HFF-Myc (cell line): ENCODE measurements around the gene PMP22.
A peak's percentile ranks its signal among the peaks of the same experiment; 100 is the strongest.

Source experiments
- DNase-seq: peaks from one replicate; pipeline ENCODE4 v3.0.0-alpha.2; 2011; ENCODE audit warnings: low read depth; ENCODE audit errors: extremely low read depth
- H3K4me3 ChIP-seq: replicated peaks from 2 replicates; pipeline ENCODE4 v1.5.1; 2011; ENCODE audit warnings: low read depth, mild to moderate bottlenecking, control low read depth, low read length
- TF ChIP-seq, protein P1 (sequence below): IDR thresholded peaks from 2 replicates; pipeline ENCODE4 v1.5.1; 2012; ENCODE audit warnings: mild to moderate bottlenecking, low read depth, low read length, control low read depth; ENCODE audit errors: missing control alignments

Gene PMP22

DNA sequence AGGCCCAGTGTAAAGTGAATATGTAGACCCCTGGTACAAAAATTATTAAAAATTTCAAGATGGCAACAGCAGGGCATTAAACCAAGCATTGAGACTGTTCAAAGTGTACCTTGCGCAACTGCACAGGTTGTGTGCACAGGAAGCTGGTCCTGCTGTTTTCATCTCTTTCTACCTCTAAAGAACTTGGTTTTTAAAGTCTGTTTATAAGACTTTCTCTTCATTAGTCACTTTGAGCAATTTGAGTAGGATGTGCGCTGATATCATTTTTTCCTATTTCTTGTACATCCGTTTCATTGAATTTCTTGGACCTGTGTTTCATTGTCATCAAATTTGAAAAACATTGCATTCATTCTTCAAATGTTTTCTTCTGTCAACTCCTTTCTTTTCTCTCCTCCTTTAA, 16.8 kb upstream of the PMP22 start:
- DNase-seq = no peak
- TF ChIP-seq, protein P1, sequence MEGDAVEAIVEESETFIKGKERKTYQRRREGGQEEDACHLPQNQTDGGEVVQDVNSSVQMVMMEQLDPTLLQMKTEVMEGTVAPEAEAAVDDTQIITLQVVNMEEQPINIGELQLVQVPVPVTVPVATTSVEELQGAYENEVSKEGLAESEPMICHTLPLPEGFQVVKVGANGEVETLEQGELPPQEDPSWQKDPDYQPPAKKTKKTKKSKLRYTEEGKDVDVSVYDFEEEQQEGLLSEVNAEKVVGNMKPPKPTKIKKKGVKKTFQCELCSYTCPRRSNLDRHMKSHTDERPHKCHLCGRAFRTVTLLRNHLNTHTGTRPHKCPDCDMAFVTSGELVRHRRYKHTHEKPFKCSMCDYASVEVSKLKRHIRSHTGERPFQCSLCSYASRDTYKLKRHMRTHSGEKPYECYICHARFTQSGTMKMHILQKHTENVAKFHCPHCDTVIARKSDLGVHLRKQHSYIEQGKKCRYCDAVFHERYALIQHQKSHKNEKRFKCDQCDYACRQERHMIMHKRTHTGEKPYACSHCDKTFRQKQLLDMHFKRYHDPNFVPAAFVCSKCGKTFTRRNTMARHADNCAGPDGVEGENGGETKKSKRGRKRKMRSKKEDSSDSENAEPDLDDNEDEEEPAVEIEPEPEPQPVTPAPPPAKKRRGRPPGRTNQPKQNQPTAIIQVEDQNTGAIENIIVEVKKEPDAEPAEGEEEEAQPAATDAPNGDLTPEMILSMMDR = no peak
- H3K4me3 ChIP-seq = no peak overlapping the region

DNA sequence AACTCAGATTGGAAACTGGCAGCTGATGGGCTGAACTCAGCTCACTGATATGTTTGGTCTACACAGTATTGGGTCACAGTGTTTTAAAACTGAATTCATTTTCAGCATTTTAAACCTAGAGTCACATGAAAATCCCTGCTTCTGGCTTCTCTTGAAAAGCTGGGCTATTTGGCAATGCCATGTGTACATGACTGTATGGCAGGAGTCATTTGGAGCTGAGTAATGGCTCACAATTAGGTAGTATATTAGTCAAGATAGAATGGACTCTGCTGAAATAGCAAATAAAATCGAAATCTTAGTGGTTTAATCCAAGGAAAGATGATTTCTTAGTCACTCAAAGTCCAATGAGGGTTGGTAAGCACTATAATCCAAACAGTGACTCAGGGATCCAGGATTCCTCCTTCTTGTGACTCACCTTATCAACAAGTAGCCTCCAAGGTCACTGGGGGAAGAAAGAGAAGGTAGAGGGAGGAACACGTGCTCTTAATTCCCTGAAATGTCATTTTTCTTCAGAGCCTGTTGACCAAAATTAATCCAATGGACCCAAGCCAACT, 13.9 kb upstream of the PMP22 start:
- DNase-seq = no peak
- no peak overlapping the region for H3K4me3 ChIP-seq
- TF ChIP-seq, protein P1 = no peak

DNA sequence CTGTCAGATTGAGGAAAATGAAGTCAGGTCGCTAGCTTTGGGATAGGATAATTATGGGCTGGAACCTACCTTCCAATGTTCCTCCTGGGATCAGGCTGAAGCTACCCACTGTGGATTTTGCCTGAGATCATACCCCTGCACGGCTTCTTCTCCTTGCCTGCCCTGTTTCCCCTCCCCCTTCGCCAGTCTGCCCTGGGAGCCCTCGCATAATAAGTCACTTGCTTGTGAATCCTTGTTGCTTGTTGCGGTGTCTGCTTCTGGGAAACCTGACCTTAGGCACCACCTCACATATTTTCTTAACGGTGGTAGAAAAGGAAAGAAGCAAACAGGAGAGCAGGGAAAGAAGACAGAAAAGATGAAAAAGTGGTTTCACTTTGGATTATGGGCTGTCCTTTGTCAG, 13.3 kb upstream of the PMP22 start:
- TF ChIP-seq, protein P1 = no peak
- H3K4me3 ChIP-seq = no peak overlapping the region
- no peak for DNase-seq

DNA sequence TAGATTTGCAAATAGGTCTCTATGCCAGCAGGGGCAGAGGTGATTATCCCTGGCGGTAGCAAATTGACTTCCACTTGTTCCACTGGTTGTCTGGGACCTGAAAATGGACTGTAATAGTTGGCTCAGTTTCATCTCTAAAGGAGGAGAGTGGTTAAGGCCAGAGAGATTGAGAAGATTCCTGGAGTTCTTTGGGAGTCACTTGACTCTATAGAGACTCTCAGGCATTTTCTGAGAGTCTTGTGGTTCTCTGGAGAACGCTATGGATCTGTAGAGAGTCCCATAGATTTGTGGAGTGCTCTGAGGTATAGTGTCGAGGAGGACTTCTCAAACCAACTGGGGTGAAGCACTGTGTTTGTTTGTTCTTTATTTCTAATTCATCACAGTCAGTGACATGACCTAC, 8.9 kb upstream of the PMP22 start:
- no peak overlapping the region for H3K4me3 ChIP-seq

DNA sequence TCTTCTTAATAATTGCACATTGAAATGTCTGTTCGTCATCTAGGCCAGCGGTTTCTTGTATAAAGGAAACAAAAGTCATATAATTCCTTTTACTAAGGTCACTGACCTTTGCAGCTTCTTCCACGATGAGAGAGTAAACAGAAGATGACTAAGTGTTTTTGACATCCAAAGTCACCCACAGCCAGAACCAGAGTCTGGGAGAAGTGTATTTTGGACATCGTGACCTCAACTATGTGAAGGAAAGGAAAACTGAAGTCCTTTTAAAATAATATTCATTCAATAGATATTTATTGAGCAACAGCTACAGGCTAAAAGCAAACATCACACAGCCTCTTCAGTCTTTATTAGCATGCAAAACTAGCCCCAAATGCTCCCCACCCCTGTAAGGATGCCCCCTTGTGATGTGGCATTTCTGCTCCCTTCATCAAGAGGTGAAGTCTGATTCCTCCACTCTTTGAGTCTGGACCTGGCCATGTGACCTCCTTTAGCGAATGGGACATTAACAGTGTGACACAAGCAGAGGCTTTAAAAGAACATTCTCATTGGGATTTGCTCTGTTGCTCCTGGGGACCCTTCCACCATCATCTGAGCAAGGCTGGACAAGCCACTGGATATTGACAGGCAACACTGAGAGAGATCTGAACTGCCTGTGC, 8.1 kb upstream of the PMP22 start:
- no peak overlapping the region for H3K4me3 ChIP-seq
- TF ChIP-seq, protein P1 = no peak
- peak; percentile 73 for DNase-seq

More for the DNA sequence above, 8.9 kb upstream of the PMP22 start:
- TF ChIP-seq, protein P1 = no peak
- no peak for DNase-seq

DNA sequence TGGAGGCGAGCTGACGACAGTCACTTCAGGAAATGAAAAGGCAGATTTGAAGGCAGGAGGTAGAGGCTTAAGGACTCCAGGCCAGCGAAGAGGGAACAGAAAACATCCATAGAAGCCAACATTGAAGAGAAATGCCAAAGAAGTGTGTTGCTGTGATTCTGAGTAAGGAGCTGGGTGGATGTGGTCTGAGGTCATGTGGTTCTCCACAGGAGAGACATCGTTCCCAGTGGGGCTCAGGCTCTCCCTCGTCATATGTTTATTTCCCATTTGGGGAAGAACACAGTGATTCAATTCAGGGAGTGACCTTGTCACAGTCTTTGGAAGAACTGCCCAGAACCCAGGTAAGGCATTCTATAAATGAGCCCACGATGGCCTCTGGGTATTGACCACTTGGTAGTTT, 6.6 kb upstream of the PMP22 start:
- TF ChIP-seq, protein P1 = no peak
- H3K4me3 ChIP-seq = no peak overlapping the region
- DNase-seq = no peak
